Stimulated activated effector memory CD8-positive, alpha-beta T cell treated with anti-CD3 and anti-CD28 coated beads, Interleukin-12 subunit alpha, Interleukin-12 subunit beta, amount 100 ng/mL, for 72 hours (primary cell): ENCODE data around the gene UBN2.
A peak's percentile ranks its signal among the peaks of the same experiment; 100 is the strongest.
"Not testable (repeated sequence)": the region's sequence is repeated elsewhere in the genome, so short reads cannot be mapped to it uniquely, and the experiment has no call there.

Source experiments
- ATAC-seq: fragments of 150-1000 bp; cut with Tn5 transposase; 2 replicates; pipeline ENCODE4 v1.10.0; 2021
- DNase-seq, 2 donors: peaks; one replicate each; pipeline ENCODE4 v3.0.0; 2021 to 2022; ENCODE audit warnings: low spot score in 2 of 2
- H3K27ac Mint-ChIP-seq: one replicate; pipeline ENCODE4 v1.8.0; 2022; ENCODE audit warnings: mild to moderate bottlenecking, mixed read lengths
- H3K36me3 Mint-ChIP-seq: one replicate; pipeline ENCODE4 v1.8.0; 2022; ENCODE audit warnings: mild to moderate bottlenecking, mixed read lengths
- H3K4me1 Mint-ChIP-seq: one replicate; pipeline ENCODE4 v1.8.0; 2022; ENCODE audit warnings: mixed read lengths
- H3K4me3 Mint-ChIP-seq: one replicate; pipeline ENCODE4 v1.8.0; 2022; ENCODE audit warnings: mild to moderate bottlenecking, mixed read lengths
- H3K9me3 Mint-ChIP-seq: one replicate; pipeline ENCODE4 v1.8.0; 2022; ENCODE audit warnings: mixed read lengths

UBN2 gene

GRCh38 chr7:139304517-139304916, 73.5 kb downstream of the UBN2 start:
- no peaks in the 10 kb centered on the region for H3K9me3 Mint-ChIP-seq
- DNase-seq: no peak
- H3K4me1 Mint-ChIP-seq: peaks cover 6% of the 10 kb centered on the region
- H3K4me3 Mint-ChIP-seq: no peak overlapping the region
- no peak for ATAC-seq
- H3K27ac Mint-ChIP-seq: no peak overlapping the region
- H3K36me3 Mint-ChIP-seq: peaks cover 6% of the 10 kb centered on the region

DNA sequence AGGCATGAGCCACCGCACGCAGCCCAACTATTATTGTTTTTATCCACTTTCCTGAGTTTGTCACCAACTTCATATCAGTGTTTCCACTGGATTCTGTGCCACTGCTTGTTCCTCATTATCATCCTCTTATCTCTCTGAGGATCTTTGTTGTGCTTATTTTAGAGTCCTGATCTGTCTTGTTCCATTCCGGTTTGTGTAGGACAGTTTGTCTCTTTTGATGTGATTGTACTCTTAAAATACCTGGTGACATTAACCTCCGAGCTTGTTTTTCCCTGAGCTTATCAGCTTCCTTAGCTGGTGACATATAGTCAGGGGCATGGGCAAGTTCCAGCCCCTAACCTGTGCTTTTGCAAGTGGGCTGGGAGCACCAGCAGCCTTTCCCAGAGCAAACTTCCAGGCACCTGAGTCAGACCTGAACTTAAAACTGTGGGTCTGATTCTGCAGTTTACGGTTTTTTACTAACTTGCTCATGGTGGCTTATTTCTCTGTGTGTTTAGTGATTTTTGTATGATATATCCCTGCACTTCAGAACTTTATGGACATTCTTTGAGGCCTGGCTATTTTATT, 87.0 kb downstream of the UBN2 start:
- no peak for DNase-seq
- no peak for ATAC-seq
- Mint-ChIP-seq H3K4me3 (no peak overlapping the region), H3K4me1 (no peaks in the 10 kb centered on the region), H3K9me3 (no peaks in the 10 kb centered on the region), H3K36me3 (no peaks in the 10 kb centered on the region), H3K27ac (no peak overlapping the region)

GRCh38 chr7:139321071-139321745, 90.2 kb downstream of the UBN2 start:
- Mint-ChIP-seq H3K4me1 (no peaks in the 10 kb centered on the region), H3K36me3 (no peaks in the 10 kb centered on the region), H3K4me3 (no peak overlapping the region), H3K9me3 (no peaks in the 10 kb centered on the region), H3K27ac (no peak overlapping the region)
- ATAC-seq (no peak), DNase-seq (no peak)

GRCh38 chr7:139324709-139325108, 93.7 kb downstream of the UBN2 start:
- H3K9me3 Mint-ChIP-seq, ATAC-seq, H3K4me3 Mint-ChIP-seq, H3K27ac Mint-ChIP-seq, H3K4me1 Mint-ChIP-seq, DNase-seq, H3K36me3 Mint-ChIP-seq: not testable (repeated sequence)

DNA sequence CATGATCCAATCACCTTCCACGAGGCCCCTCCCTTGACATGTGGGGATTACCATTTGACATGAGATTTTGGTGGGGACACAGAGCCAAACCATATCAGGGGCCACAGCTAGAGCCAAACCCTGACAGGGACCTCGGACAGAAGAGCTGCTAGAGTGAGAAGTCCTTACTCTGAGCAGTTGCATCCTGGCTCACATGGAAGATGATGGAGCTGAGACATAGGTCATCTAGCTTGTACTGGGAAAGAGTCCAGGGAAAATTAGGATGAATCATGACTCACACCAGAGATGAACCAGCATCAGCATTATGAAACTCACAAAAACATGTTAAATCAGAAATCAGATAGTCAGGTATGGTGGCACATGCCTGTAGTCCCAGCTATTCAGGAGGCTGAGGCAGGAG, 97.3 kb downstream of the UBN2 start:
- DNase-seq (no peak), ATAC-seq (no peak)
- Mint-ChIP-seq H3K4me1 (peaks cover 14% of the 10 kb centered on the region), H3K4me3 (no peak overlapping the region), H3K27ac (no peak overlapping the region), H3K9me3 (no peaks in the 10 kb centered on the region), H3K36me3 (no peaks in the 10 kb centered on the region)

GRCh38 chr7:139329119-139329518, 98.1 kb downstream of the UBN2 start:
- Mint-ChIP-seq H3K36me3 (no peaks in the 10 kb centered on the region), H3K9me3 (no peaks in the 10 kb centered on the region), H3K27ac (no peak overlapping the region), H3K4me1 (peaks cover 14% of the 10 kb centered on the region), H3K4me3 (no peak overlapping the region)
- DNase-seq (no peak), ATAC-seq (no peak)

DNA sequence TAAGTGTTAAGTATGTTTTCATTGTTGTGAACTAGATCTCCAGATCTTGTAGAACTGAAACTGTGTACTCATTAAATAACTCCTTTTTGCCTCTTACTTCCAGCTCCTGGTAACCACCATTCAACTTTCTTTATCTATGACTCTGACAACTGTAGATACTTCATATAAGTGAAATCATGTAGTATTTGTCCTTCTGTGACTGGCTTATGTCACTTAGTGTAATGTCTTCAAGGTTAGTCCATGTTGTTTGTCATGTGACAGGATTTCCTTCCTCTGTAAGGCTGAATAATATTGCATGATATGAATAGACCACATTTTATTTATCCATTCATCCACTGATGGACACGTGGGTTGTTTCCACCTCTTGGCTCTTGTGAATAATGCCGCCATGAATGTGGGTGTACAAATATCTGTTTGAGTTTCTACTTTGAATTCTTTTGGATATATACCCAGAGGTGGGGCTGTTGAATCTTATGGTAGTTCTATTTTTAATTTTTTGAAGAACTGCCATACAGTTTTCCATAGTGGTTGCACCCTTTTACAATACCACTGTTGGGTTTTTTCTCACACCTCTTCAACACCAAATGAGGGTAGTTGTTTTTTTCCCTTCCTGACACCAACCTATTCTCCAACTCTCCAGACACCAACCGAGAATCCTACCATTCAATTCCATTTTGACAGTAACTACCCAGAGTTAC, 99.4 kb downstream of the UBN2 start:
- Mint-ChIP-seq H3K9me3 (no peaks in the 10 kb centered on the region), H3K27ac (no peak overlapping the region), H3K4me1 (peaks cover 14% of the 10 kb centered on the region), H3K4me3 (no peak overlapping the region), H3K36me3 (no peaks in the 10 kb centered on the region)
- ATAC-seq: peak; percentile 85
- no peak for DNase-seq

GRCh38 chr7:139332697-139333359, 101.8 kb downstream of the UBN2 start:
- no peaks in the 10 kb centered on the region for H3K36me3 Mint-ChIP-seq
- H3K4me3 Mint-ChIP-seq: no peak overlapping the region
- peaks cover 14% of the 10 kb centered on the region for H3K4me1 Mint-ChIP-seq
- no peaks in the 10 kb centered on the region for H3K9me3 Mint-ChIP-seq
- DNase-seq: no peak
- no peak overlapping the region for H3K27ac Mint-ChIP-seq
- ATAC-seq: no peak

GRCh38 chr7:139333443-139333842, 102.4 kb downstream of the UBN2 start:
- DNase-seq, H3K36me3 Mint-ChIP-seq, H3K27ac Mint-ChIP-seq, H3K9me3 Mint-ChIP-seq, ATAC-seq, H3K4me3 Mint-ChIP-seq: not testable (repeated sequence)
- peaks cover 11% of the 10 kb centered on the region for H3K4me1 Mint-ChIP-seq

DNA sequence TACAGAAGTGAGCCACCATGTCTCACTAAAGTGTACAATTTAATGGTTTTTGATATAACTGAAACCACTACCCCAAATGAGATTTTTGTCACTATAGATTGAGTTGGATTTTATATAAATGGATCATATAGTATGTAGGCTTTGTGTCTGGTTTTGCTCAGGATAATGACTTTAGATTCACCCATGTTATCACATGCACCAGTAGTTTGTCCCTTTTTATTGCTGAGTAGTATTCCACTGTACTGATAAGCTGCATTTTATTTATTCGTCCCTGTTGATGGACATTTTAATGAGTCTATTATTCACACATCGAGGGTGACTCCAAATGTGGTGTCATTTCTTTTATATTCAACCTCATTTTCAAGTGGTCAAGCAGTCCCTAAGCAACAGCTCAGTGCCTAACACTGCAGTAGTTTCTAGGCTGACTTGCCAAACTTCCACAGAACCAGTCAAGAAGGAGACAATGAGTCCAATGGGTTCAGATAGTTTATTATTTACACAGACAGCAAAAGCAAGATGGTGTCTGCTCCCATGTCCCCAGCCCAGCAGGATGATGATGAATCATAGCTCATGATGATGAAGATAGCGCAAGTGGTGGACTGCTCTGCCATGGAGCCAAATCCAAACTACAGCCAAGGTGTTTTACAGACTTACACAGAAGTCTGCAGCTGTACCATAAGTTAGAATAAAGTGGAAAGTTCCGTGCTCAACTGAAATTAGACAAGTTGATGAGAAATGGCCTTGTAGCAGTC, 103.5 kb downstream of the UBN2 start:
- DNase-seq: no peak
- H3K9me3 Mint-ChIP-seq: peaks cover 5% of the 10 kb centered on the region
- H3K4me3 Mint-ChIP-seq: no peak overlapping the region
- H3K36me3 Mint-ChIP-seq: no peaks in the 10 kb centered on the region
- no peak overlapping the region for H3K27ac Mint-ChIP-seq
- ATAC-seq: no peak
- peaks cover 15% of the 10 kb centered on the region for H3K4me1 Mint-ChIP-seq

- Mint-ChIP-seq H3K27ac (peak overlapping the region; percentile 100), H3K36me3 (peaks cover 21% of the 10 kb centered on the region), H3K4me3 (peak overlapping the region; percentile 95), H3K9me3 (peaks cover 5% of the 10 kb centered on the region), H3K4me1 (peaks cover 24% of the 10 kb centered on the region)
- no peak for ATAC-seq
- no peak for DNase-seq
These were observed 108.0 kb downstream of the UBN2 start for GRCh38 chr7:139339025-139339424.

DNA sequence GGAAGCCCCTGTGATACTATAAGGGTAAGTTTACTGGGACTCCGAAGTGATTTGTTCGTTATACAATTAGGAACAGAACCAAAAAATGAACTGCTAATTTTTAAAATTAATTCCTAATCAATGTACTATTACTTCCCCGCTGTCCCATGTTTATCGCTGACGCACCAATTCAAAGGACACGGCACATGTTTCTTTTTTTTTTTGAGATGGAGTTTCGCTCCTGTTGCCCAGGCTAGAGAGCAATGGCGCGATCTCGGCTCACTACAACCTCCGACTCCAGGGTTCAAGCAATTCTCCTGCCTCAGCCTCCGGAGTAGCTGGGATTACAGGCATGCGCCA, 108.6 kb downstream of the UBN2 start:
- Mint-ChIP-seq H3K9me3 (peaks cover 5% of the 10 kb centered on the region), H3K27ac (peak overlapping the region; percentile 100), H3K36me3 (peaks cover 26% of the 10 kb centered on the region), H3K4me3 (peak overlapping the region; percentile 95), H3K4me1 (peaks cover 24% of the 10 kb centered on the region)
- no peak for DNase-seq
- no peak for ATAC-seq

GRCh38 chr7:139340037-139340807, 109.2 kb downstream of the UBN2 start:
- Mint-ChIP-seq H3K4me1 (peaks cover 24% of the 10 kb centered on the region), H3K4me3 (peak overlapping the region; percentile 95), H3K36me3 (peaks cover 32% of the 10 kb centered on the region), H3K9me3 (peaks cover 5% of the 10 kb centered on the region), H3K27ac (peak overlapping the region; percentile 100)
- DNase-seq (peak; percentile 97 to 99), ATAC-seq (peak; percentile 85)

DNA sequence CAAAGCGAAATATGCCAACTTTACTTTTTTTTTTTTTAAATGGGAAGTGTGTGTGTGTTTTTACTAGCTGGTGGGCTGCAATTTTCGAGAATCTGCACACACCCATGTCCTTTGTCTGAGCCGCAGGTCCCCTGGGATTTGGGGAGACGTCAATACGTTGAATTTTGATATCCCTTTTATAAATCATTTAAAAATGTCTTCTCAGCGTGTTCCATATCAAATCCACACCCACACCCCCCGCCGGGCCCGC, 109.7 kb downstream of the UBN2 start:
- DNase-seq: no peak
- peaks cover 5% of the 10 kb centered on the region for H3K9me3 Mint-ChIP-seq
- peak overlapping the region; percentile 95 for H3K4me3 Mint-ChIP-seq
- peaks cover 24% of the 10 kb centered on the region for H3K4me1 Mint-ChIP-seq
- H3K27ac Mint-ChIP-seq: peak overlapping the region; percentile 100
- H3K36me3 Mint-ChIP-seq: peaks cover 37% of the 10 kb centered on the region
- no peak for ATAC-seq
